Ishikawa (cell line): Measurements from ENCODE around the gene NEK10.

Source experiments
- CEBPB ChIP-seq: IDR thresholded peaks from 2 replicates; pipeline ENCODE4 v1.6.1; 2012
- NFIC ChIP-seq: IDR thresholded peaks from 2 replicates; pipeline ENCODE4 v1.6.1; 2012
- YY1 ChIP-seq: IDR thresholded peaks from 2 replicates; pipeline ENCODE4 v1.6.1; 2012; ENCODE audit warnings: low read depth

DNA sequence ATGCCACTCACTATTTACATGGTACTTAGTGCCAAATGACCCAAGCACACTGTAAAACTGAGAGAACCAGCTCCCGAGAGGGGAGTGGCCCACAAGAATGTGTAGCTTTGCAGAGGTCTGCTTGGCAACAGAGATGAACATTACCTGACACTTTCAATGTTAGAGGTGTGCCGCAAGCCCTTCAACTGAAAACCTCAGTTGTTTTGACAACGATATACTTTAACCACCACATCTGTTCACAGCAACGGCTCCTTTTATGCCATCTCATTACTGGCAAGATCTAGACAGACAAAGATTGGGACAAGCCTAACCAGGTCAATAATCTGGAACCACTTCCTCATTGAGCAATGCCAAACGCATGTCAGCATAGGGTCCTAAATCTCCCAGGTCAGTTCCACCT is 23.7 kb downstream of the NEK10 start:
- TF ChIP-seq YY1 (no peak), NFIC (no peak), CEBPB (no peak)
